ENCODE data around the gene IL27RA.
A peak's percentile ranks its signal among the peaks of the same experiment; 100 is the strongest.
"Not testable (repeated sequence)": the region's sequence is repeated elsewhere in the genome, so short reads cannot be mapped to it uniquely, and the experiment has no call there.

Gene IL27RA

DNA sequence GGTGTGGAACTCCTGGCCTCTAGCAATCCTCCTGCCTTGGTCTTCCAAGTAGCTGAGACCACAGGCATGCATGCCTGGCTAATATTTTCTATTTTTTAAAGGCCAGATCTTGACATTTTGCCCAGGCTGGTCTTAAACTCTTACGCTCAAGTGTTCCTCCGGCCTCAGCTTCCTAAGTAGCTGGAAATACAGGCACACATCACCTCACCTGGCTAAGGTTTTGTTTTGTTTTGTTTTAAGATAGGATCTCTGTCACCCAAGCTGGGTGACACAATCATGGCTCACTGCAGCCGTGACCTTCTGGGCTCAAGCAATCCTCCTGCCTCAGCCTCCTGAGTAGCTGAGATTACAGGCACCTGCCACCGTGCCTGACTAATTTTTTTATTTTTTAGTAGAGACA, 9.1 kb upstream of the IL27RA start:
- TF ChIP-seq, protein P1, sequence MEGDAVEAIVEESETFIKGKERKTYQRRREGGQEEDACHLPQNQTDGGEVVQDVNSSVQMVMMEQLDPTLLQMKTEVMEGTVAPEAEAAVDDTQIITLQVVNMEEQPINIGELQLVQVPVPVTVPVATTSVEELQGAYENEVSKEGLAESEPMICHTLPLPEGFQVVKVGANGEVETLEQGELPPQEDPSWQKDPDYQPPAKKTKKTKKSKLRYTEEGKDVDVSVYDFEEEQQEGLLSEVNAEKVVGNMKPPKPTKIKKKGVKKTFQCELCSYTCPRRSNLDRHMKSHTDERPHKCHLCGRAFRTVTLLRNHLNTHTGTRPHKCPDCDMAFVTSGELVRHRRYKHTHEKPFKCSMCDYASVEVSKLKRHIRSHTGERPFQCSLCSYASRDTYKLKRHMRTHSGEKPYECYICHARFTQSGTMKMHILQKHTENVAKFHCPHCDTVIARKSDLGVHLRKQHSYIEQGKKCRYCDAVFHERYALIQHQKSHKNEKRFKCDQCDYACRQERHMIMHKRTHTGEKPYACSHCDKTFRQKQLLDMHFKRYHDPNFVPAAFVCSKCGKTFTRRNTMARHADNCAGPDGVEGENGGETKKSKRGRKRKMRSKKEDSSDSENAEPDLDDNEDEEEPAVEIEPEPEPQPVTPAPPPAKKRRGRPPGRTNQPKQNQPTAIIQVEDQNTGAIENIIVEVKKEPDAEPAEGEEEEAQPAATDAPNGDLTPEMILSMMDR (IDR thresholded peaks at IDR 0.05; ENCODE audit: low read depth, low read length) = no peak
- no peak overlapping the region for H3K4me3 ChIP-seq (ENCODE audit: low read depth, low read length)

DNA sequence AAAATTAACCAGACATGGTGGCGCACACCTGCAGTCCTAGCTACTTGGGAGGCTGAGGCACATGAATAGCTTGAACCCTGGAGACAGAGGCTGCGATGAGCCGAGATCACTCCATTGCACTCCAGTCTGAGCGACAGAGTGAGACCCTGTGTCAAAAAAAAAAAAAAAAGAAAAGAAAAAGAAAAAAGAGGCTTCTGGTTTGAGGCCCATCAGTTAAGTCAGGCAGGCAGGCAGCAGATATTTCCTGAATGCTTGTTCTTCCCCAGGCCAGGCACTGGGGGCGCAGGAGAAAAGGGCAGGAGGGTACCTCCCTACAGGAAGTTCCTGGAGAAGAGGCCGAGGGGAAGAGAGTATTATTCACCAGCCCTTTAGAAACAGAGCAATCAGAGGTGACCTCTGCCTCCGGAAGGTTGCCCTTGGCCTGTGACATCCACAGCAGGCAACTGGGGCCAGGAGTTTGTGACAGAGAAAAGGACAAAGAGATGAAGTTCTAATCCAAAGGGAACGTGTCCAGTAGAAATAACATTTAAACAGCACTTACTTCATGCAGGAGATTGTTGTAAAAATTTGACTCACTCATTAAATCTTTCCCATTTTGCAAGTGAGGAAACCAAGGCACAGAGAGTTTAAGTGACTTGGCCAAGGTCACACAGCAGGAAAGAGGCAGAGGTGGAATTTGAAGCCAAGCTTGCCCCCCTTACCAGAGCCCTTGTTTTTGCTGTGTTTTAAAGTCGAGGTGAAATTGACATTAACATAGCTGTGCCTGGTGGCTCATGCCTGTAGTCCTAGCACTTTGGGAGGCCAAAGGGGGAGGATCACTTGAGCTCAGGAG, 7.9 kb upstream of the IL27RA start:
- TF ChIP-seq, protein P1 (IDR thresholded peaks at IDR 0.05; ENCODE audit: low read depth, low read length) = peak; percentile 60

DNA sequence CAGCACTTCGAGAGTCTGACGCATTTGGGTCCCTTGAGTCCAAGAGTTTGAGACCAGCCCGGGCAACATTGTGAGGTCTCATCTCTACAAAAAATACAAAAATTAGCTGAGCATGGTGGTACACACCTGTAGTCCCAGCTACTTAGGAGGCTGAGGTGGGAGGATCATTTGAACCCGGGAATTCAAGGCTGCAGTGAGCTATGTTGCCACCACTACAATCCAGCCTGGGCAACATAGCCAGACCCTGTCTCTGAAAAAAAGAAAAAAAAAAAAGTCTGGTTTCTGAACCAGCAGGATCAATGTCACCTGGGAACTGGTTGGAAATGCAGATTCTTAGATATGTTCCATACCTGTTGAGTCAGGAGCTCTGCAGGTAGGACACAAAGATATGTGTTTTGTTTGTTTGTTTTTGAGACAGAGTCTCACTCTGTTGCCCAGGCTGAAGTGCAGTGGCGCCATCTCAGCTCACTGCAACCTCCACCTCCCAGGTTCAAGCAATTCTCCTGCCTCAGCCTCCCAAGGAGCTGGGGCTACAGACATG, 4.8 kb upstream of the IL27RA start:
- H3K4me3 ChIP-seq (ENCODE audit: low read depth, low read length) = not testable (repeated sequence)

More for the DNA sequence above, 7.9 kb upstream of the IL27RA start:
- H3K4me3 ChIP-seq (ENCODE audit: low read depth, low read length) = no peak overlapping the region

DNA sequence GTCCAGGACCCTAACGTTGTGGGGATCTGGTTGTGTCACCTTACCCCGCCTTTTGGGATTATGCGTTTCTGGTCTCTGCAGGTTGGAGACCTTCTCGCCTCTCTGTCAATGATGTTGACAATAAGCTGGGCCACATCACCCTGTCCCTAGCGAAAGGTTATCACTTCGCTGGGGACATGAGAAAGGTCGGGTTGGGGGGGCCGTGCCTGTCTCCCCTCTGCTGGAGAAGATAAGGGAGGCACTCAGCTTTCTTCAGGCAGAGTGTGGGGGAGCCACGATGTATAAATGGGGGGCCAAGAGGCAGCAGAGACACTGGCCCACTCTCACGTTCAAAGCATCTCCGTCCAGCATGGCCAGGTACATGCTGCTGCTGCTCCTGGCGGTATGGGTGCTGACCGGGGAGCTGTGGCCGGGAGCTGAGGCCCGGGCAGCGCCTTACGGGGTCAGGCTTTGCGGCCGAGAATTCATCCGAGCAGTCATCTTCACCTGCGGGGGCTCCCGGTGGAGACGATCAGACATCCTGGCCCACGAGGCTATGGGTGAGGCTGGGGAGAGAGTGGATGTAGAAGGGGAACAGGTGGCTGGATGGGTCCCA, 3.6 kb upstream of the IL27RA start, which contains the start of gene RLN3:
Gene RLN3 (plus strand): TSS at position 293 of the 595 bp plus-strand sequence. CDS start 57 bp downstream, at position 350.
- TF ChIP-seq, protein P1 (IDR thresholded peaks at IDR 0.05; ENCODE audit: low read depth, low read length) = no peak
- no peak within 1 kb of the TSS for H3K4me3 ChIP-seq (ENCODE audit: low read depth, low read length)

DNA sequence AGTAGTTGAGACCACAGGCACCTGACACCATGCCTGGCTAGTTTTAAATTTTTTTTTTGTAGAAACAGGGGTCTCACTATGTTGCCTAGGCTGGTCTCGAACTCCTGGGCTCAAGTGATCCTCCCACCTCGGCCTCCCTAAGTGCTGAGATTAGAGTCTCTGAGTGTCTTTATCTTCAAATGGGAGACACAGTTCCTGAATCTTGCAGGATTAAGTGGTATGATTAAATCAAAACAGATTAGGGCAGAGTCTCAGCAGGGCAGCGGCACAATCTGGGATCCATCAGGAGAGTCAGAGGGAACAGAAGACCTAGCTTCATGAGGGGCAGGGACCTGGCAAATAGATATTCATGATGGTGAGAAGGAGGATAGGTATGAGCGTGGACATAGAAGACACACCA, 2.7 kb upstream of the IL27RA start:
- TF ChIP-seq, protein P1 (IDR thresholded peaks at IDR 0.05; ENCODE audit: low read depth, low read length) = no peak
- H3K4me3 ChIP-seq (ENCODE audit: low read depth, low read length) = no peak overlapping the region

DNA sequence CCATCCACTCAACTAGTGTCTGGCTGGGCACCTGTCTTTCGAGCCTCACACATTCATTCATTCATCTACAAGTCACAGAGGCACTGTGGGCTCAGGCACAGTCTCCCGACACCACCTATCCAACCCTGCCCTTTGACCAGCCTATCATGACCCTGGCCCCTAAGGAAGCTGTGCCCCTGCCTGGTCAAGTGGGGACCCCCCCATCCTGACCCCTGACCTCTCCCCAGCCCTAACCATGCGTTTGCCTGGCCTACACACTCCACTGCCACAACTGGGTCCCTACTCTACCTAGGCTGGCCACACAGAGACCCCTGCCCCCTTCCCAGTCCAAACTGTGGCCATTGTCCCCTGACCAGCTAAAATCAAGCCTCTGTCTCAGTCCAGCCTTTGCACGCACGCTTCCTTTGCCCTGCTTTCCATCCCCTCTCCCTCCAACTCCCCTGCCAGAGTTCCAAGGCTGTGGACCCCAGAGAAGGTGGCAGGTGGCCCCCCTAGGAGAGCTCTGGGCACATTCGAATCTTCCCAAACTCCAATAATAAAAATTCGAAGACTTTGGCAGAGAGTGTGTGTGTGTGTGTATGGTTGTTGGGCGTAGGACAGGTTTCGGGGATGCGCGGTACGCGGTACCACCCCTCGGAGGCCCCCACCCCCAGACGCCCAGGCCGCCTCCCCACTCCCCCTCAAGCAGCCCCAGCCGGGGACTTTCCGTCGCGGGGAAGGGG, 404 bp upstream of the IL27RA start:
- TF ChIP-seq, protein P1 (IDR thresholded peaks at IDR 0.05; ENCODE audit: low read depth, low read length) = no peak
- H3K4me3 ChIP-seq (ENCODE audit: low read depth, low read length) = peak overlapping the region; percentile 66

DNA sequence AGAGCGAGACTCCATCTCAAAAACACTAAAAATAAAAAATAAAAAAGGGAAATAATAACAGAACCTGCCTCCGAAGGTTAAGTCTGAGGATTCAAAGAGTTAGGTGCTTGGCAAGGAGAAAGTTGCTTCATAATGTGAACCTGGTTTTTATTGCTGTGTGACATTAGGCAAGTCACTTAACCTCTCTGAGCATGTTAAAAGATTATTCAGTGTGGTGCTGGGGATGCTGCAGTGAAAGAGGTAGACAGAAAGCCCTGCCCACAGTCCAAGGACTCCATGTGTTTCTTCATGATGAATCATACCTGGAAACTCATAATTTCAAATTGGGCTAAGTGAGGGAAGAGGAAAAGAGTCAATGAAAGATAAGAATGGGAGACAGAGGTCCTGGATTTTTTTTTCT, 2.4 kb downstream of the IL27RA start:
- no peak overlapping the region for H3K4me3 ChIP-seq (ENCODE audit: low read depth, low read length)
- TF ChIP-seq, protein P1 (IDR thresholded peaks at IDR 0.05; ENCODE audit: low read depth, low read length) = no peak

DNA sequence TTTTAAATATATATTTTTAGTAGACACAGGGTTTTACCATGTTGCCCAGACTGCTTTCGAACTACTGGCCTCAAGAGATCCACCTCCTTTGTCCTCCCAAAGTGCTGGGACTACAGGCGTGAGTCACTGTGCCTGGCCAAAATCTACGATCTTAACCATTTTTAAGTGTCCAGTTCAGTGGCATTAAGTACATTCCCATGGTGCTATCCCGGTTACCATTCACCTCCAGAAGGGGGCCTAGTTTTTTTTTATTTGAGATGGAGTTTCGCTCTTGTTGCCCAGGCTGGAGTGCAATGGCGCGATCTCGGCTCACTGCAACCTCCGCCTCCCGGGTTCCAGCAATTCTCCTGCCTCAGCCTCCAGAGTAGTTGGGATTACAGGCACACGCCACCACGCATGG, 3.6 kb downstream of the IL27RA start:
- not testable (repeated sequence) for H3K4me3 ChIP-seq (ENCODE audit: low read depth, low read length)

All from WI38 (cell line).